OCI-LY7 (cell line): ENCODE data around the gene SMIM8.

ENCODE experiments used
- EZH2phosphoT487 ChIP-seq: fragments of 200-600 bp; sonication (generic); IDR thresholded peaks from 2 replicates; pipeline ENCODE4 v1.6.1; 2018; ENCODE audit warnings: low read depth, borderline replicate concordance, mild to moderate bottlenecking, mixed run types, antibody characterized with exemption, low read length, moderate library complexity, mixed read lengths
- TF ChIP-seq, protein P1 (sequence below): fragments of 200-600 bp; sonication (generic); conservative IDR thresholded peaks from 2 replicates; pipeline ENCODE4 v1.5.1; 2014; ENCODE audit warnings: mild to moderate bottlenecking, antibody characterized with exemption, low read length, moderate library complexity, mixed read lengths

DNA sequence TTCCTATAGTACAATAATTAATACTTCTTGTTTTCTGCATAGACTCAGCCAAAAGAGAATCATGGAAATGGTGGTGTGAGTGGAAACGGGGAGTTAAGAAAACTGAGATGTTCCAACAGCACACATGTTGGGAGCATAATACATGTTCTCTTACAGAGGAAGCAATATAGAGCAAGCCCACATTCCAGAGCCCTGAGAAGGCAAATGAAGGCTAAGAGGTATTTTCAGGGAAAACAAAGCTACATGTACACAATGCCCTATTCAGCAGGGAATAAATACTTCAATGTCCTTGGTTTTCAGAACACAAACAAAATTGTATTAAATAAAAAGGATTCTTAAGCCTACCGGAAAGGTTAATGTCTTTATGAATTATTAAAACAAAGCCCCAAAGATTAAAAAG lies 35.1 kb upstream of the SMIM8 start:
- TF ChIP-seq, protein P1, sequence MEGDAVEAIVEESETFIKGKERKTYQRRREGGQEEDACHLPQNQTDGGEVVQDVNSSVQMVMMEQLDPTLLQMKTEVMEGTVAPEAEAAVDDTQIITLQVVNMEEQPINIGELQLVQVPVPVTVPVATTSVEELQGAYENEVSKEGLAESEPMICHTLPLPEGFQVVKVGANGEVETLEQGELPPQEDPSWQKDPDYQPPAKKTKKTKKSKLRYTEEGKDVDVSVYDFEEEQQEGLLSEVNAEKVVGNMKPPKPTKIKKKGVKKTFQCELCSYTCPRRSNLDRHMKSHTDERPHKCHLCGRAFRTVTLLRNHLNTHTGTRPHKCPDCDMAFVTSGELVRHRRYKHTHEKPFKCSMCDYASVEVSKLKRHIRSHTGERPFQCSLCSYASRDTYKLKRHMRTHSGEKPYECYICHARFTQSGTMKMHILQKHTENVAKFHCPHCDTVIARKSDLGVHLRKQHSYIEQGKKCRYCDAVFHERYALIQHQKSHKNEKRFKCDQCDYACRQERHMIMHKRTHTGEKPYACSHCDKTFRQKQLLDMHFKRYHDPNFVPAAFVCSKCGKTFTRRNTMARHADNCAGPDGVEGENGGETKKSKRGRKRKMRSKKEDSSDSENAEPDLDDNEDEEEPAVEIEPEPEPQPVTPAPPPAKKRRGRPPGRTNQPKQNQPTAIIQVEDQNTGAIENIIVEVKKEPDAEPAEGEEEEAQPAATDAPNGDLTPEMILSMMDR, result no peak
- TF ChIP-seq EZH2phosphoT487, result no peak
